Measurements from ENCODE around the gene SETD1B.
"Not testable (repeated sequence)": the region's sequence is repeated elsewhere in the genome, so short reads cannot be mapped to it uniquely, and the experiment has no call there.

The SETD1B gene

GRCh38 chr12:121861636-121862254, 57.9 kb downstream of the SETD1B start:
- no peak for DNase-seq

- DNase-seq: no peak
These were observed 62.5 kb downstream of the SETD1B start for GRCh38 chr12:121866331-121866730.

GRCh38 chr12:121869229-121869628, 65.4 kb downstream of the SETD1B start:
- DNase-seq: not testable (repeated sequence)

DNA sequence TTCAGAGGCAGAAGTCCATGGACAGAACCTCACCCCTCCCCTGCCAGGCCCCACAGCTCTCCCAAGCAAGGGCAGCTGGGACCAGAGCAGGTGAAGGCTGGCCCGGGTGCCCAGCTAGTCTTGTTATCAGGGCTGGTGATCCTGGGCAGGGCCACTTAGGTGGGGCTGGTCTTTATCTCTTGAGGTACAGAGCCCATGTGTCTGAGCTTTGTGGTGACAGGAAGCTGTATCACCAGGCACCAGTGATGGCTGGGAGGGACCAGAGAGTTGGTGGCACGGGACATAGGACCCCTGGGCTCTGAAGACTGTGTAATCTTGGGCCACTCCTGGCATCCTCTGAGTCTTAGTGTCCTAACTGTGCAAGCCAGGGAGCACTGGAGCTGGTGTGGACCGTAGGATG, 67.7 kb downstream of the SETD1B start:
- DNase-seq: no peak

- DNase-seq: no peak
These were observed 68.9 kb downstream of the SETD1B start for GRCh38 chr12:121872546-121873215.

GRCh38 chr12:121873216-121873569, 69.4 kb downstream of the SETD1B start:
- DNase-seq: no peak

- DNase-seq: no peak
These were observed 70.3 kb downstream of the SETD1B start for GRCh38 chr12:121874071-121874470.

GRCh38 chr12:121875582-121875981, 71.8 kb downstream of the SETD1B start:
- no peak for DNase-seq

GRCh38 chr12:121876080-121876447, 72.3 kb downstream of the SETD1B start:
- DNase-seq: not testable (repeated sequence)
